Epithelial cell of proximal tubule (primary cell): ENCODE results near the gene TBC1D19. TPM values are rescaled to one million over a fixed set of nuclear protein-coding genes. Genes with fewer than 3 reads are reported as not detected.

Source experiments
- DNase-seq: peaks from one replicate; pipeline ENCODE4 v3.0.0-alpha.2; 2011; ENCODE audit warnings: low read depth
- H3K4me3 ChIP-seq: 2 replicates; pipeline ENCODE4 v1.5.1; 2011; ENCODE audit warnings: low read depth, mild to moderate bottlenecking, low read length
- CTCF ChIP-seq: conservative IDR thresholded peaks from 2 replicates; pipeline ENCODE4 v1.5.1; 2012; ENCODE audit warnings: low read depth, mild to moderate bottlenecking, low read length
- total RNA-seq: library from RNA; depleted of rRNA; stranded (reverse); fragments of >200 nt; gene quantifications from 2 replicates; pipeline ENCODE4 v1.2.3, GENCODE V29; 2015

TBC1D19 gene
- total RNA-seq, 1 donor from 2014 or later: 27.9 TPM

- DNase-seq: no peak
- no peak for TF ChIP-seq CTCF
- no peak overlapping the region for H3K4me3 ChIP-seq
These were observed 145.7 kb downstream of the TBC1D19 start for GRCh38 chr4:26729547-26729946.

- TF ChIP-seq CTCF: no peak
- no peak overlapping the region for H3K4me3 ChIP-seq
- no peak for DNase-seq
These were observed 147.6 kb downstream of the TBC1D19 start for GRCh38 chr4:26731351-26732035.

- no peak for TF ChIP-seq CTCF
- DNase-seq: no peak
- H3K4me3 ChIP-seq: no peak overlapping the region
These were observed 148.5 kb downstream of the TBC1D19 start for GRCh38 chr4:26732356-26732755.

GRCh38 chr4:26736621-26737020 lies 152.7 kb downstream of the TBC1D19 start:
- no peak for DNase-seq
- TF ChIP-seq CTCF: no peak
- no peak overlapping the region for H3K4me3 ChIP-seq

GRCh38 chr4:26737385-26737784 lies 153.5 kb downstream of the TBC1D19 start:
- no peak overlapping the region for H3K4me3 ChIP-seq
- TF ChIP-seq CTCF: no peak
- DNase-seq: no peak

- no peak overlapping the region for H3K4me3 ChIP-seq
- DNase-seq: no peak
- TF ChIP-seq CTCF: no peak
These were observed 157.6 kb downstream of the TBC1D19 start for GRCh38 chr4:26741491-26741871.

GRCh38 chr4:26746802-26747213 lies 162.9 kb downstream of the TBC1D19 start:
- H3K4me3 ChIP-seq: no peak overlapping the region
- no peak for TF ChIP-seq CTCF
- no peak for DNase-seq
